Measurements from ENCODE around the gene FOXL2NB. TPM values are rescaled to one million over a fixed set of nuclear protein-coding genes. Genes with fewer than 3 reads are reported as not detected.
"Not testable (repeated sequence)": the region's sequence is repeated elsewhere in the genome, so short reads cannot be mapped to it uniquely, and the experiment has no call there.

Gene FOXL2NB
- total RNA-seq, 2 donors from 2014 or later: not detected

DNA sequence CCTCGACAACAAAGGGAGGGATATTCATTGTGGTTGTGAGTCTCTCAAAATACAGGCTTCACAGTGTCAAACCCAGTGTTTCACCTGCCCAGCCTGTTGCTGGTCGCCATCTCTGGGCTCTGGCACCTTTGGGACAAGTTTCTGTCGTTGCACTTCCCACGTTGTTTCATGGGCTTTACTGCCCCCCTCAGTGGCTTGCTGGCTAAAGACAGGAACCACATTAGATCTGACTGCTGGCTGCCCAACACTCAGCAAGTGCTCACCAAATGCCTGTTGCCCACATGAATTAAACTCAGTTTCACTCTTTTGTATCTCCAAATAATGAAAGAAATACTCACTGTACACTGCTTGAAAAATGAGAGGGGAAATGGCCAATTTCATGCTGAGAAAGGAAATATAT is 27.7 kb upstream of the FOXL2NB start:
- no peak overlapping the region for H3K4me3 ChIP-seq
- intact Hi-C loops (cut with DNase I): no loop called here
- no peaks in the 10 kb centered on the region for H3K4me1 ChIP-seq
- no peak overlapping the region for H3K9ac ChIP-seq (ENCODE audit: low read depth in 2 of 2, low read length in 2 of 2)
- no peak overlapping the region for H3K27ac ChIP-seq
- DNase-seq: no peak
- H3K36me3 ChIP-seq: no peaks in the 10 kb centered on the region
- no peaks in the 10 kb centered on the region for H3K9me3 ChIP-seq
- TF ChIP-seq, protein P1, sequence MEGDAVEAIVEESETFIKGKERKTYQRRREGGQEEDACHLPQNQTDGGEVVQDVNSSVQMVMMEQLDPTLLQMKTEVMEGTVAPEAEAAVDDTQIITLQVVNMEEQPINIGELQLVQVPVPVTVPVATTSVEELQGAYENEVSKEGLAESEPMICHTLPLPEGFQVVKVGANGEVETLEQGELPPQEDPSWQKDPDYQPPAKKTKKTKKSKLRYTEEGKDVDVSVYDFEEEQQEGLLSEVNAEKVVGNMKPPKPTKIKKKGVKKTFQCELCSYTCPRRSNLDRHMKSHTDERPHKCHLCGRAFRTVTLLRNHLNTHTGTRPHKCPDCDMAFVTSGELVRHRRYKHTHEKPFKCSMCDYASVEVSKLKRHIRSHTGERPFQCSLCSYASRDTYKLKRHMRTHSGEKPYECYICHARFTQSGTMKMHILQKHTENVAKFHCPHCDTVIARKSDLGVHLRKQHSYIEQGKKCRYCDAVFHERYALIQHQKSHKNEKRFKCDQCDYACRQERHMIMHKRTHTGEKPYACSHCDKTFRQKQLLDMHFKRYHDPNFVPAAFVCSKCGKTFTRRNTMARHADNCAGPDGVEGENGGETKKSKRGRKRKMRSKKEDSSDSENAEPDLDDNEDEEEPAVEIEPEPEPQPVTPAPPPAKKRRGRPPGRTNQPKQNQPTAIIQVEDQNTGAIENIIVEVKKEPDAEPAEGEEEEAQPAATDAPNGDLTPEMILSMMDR (IDR thresholded peaks at IDR 0.05): no peak
- no peaks in the 10 kb centered on the region for H3K27me3 ChIP-seq

DNA sequence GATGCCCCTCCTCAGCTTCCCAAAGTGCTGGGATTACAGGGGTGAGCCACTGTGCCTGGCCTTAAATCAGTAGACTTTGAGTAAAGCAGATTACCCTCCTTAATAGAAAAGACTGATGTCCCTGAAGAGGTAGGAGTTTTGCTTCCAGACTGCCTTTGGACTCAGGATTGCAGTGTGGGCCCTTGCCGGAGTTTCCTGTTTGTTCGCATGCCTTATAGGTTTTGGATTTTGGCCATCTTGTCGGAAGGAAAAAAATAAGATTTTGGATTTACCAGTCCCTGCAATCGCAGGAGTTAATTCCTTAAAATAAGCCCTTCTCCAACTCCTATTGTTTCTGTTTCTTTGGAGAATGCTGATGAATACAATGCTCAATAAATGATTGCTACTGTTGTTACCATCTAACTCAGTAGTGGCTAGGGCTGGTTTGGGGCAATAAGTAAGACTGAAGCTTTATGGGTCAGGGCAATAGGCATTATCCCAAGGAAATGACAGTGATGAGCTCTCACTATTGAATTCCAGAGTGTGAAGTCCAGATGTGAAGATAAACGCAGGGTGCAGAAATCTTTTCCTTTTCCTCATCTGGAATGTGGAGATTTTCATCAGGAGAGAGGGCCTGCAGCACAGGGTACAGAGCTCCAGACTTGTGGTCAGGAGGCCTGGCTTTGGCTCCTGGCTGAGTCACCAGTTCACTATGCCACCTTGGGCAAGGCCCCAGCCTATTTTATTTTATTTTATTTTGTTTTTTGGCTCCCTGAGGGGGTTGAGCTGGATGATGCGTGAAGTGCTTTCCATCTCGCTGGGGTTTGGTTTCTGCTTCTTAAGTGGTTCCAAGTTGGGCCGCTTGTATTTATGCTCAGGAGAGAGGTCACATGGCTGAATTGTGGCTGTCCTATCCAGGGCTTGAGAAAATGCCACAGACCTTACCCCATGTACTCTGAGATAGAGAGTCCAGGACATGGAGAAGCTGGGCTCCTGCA is 25.4 kb upstream of the FOXL2NB start:
- no peak for DNase-seq
- TF ChIP-seq, protein P1 (IDR thresholded peaks at IDR 0.05): no peak
- intact Hi-C loops (cut with DNase I): loop anchor here (2.0 to 5.0 kb wide), 3 partner anchors 327 to 504 kb away; partner anchors contain the start of gene CEP70
- Histone ChIP-seq H3K4me1 (no peaks in the 10 kb centered on the region), H3K9ac (ENCODE audit: low read depth in 2 of 2, low read length in 2 of 2) (no peak overlapping the region), H3K27me3 (no peaks in the 10 kb centered on the region), H3K36me3 (no peaks in the 10 kb centered on the region), H3K27ac (no peak overlapping the region), H3K4me3 (no peak overlapping the region), H3K9me3 (no peaks in the 10 kb centered on the region)

DNA sequence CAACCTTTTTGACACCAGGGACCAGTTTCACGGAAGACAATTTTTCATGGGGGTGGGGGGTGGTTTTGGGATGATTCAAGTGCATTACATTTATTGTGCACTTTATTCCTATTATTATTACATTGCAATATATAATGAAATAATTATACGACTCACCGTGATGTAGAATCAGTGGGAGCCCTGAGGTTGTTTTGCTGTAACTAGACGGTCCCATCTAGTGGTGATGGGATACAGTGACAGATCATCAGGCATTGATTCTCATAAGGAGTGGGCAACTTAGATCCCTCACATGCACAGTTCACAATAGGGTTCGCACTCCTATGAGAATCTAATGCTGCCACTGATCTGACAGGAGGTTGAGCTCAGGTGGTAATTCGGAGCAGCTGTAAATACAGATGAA is 24.6 kb upstream of the FOXL2NB start:
- not testable (repeated sequence) for H3K4me3 ChIP-seq; H3K9ac ChIP-seq (ENCODE audit: low read depth in 2 of 2, low read length in 2 of 2); H3K36me3 ChIP-seq; DNase-seq; H3K9me3 ChIP-seq; H3K27me3 ChIP-seq; H3K4me1 ChIP-seq; H3K27ac ChIP-seq
- intact Hi-C loops (cut with DNase I): loop anchor here (2.0 to 5.0 kb wide), 3 partner anchors 328 to 505 kb away; partner anchors contain the start of gene CEP70

DNA sequence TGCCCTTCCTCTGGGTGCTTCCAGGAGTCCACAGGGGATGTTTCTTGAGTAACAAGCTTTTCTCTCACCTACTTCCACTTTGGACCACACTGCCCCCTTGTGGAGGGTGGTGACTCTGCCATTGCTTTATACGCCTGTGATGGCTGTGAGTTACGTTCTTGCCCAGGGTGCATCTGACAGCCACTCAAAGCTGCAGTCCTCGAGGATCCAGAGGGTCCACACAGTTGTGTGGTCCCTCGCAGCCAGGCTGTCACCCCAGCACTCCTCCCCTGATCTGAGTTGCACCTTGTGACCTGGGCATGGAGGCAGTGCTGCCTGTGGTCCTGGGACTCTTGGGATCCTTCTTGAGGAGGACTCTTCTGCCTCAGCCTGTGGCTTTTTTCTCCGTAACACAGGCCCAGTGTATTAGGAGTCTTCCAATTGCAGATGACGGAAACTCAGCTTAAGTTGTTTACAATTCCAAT is 23.5 kb upstream of the FOXL2NB start:
- Histone ChIP-seq H3K36me3 (no peaks in the 10 kb centered on the region), H3K9me3 (no peaks in the 10 kb centered on the region), H3K4me3 (no peak overlapping the region), H3K9ac (ENCODE audit: low read depth in 2 of 2, low read length in 2 of 2) (no peak overlapping the region), H3K27me3 (no peaks in the 10 kb centered on the region), H3K27ac (no peak overlapping the region), H3K4me1 (no peaks in the 10 kb centered on the region)
- intact Hi-C loops (cut with DNase I): loop anchor here (2.0 to 5.0 kb wide), 3 partner anchors 329 to 506 kb away; partner anchors contain the start of gene CEP70
- peak; percentile 92 for DNase-seq
- TF ChIP-seq, protein P1 (IDR thresholded peaks at IDR 0.05): peak; percentile 90

DNA sequence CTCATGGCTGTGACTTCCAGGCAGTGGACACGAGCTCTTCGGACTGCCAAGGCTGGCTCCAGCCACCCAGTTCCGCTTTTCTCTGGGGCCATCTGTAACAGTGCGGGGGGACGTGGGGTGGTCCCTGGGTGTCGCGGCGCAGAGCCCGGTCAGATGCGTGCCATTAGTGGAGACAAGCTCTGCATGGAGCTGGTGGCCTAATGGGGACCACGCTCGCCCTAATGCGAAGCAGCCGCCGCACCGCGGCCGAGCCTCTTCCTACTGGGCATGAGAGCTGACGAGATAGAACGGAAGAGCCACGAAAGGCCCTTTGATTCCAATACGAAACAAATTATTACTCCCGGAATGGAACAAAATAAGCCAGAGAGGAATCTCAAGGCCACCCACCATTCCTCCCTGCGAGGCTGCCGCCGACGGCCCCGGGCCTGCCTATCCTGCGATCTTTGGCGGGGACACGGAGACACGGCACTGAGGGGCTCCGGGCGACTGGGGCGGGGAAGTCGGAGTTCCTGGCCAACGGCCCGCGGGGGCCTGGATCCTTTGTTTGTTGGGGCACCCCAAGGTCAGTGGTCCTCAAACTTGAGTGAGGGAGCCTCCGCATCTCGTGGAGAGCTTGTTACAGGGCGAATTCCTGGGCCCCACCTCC is 18.2 kb upstream of the FOXL2NB start:
- Histone ChIP-seq H3K4me3 (no peak overlapping the region), H3K9me3 (no peaks in the 10 kb centered on the region), H3K4me1 (no peaks in the 10 kb centered on the region), H3K27ac (no peak overlapping the region), H3K36me3 (no peaks in the 10 kb centered on the region), H3K27me3 (no peaks in the 10 kb centered on the region), H3K9ac (ENCODE audit: low read depth in 2 of 2, low read length in 2 of 2) (no peak overlapping the region)
- TF ChIP-seq, protein P1 (IDR thresholded peaks at IDR 0.05): no peak
- no peak for DNase-seq
- intact Hi-C loops (cut with DNase I): no loop called here
